ENCODE measurements around the gene SDHB. TPM values are rescaled to one million over a fixed set of nuclear protein-coding genes. Genes with fewer than 3 reads are reported as not detected.

The SDHB gene
- total and polyA plus RNA-seq, 2 of the 8 experiments (the other 6 are each of a cell fraction or from before 2014, with no cell fraction given), result 84.0 to 98.7 TPM

GRCh38 chr1:17067069-17067426 is 13.2 kb upstream of the SDHB start:
- Histone ChIP-seq H4K91ac (replicated peaks; ENCODE audit: insufficient read length, low read length) (no peak overlapping the region), H3K4me3 (ENCODE audit: extremely low read depth in 1 of 4, insufficient read depth in 2 of 4, low read depth in 3 of 4, low read length in 4 of 4) (no peak overlapping the region), H3K79me2 (ENCODE audit: control insufficient read depth in 1 of 2, insufficient read depth in 2 of 2, low read length in 2 of 2) (no peaks in the 10 kb centered on the region), H3K27ac (ENCODE audit: low read depth, low read length) (no peak overlapping the region), H3K23ac (ENCODE audit: insufficient read length) (no peak overlapping the region), H2BK15ac (ENCODE audit: low read length) (no peak overlapping the region), H2BK12ac (ENCODE audit: low read depth, low read length) (no peak overlapping the region), H3K56ac (replicated peaks; ENCODE audit: insufficient read length, low read depth, low read length) (no peak overlapping the region), H3K23me2 (ENCODE audit: low read depth, low read length) (no peaks in the 10 kb centered on the region), H2AFZ (ENCODE audit: low read length) (no peak overlapping the region), H4K8ac (ENCODE audit: extremely low read depth, insufficient read depth, low read length) (no peak overlapping the region), H2BK5ac (ENCODE audit: low read depth, low read length) (no peak overlapping the region), H3K18ac (ENCODE audit: extremely low read depth, low read length) (no peak overlapping the region), H3K4me1 (replicated peaks in 1 of 4; ENCODE audit: control insufficient read depth in 3 of 4, insufficient read depth in 4 of 4, low read length in 3 of 4) (no peaks in the 10 kb centered on the region), H3K36me3 (ENCODE audit: control insufficient read depth in 2 of 4, insufficient read depth in 4 of 4, low read length in 3 of 4) (no peaks in the 10 kb centered on the region), H3K9me3 (ENCODE audit: insufficient read depth in 2 of 2, low read depth in 1 of 2, low read length in 1 of 2) (no peaks in the 10 kb centered on the region), H3K27me3 (replicated peaks in 1 of 4; ENCODE audit: control insufficient read depth in 3 of 4, extremely low read depth in 1 of 4, insufficient read depth in 3 of 4, low read length in 3 of 4) (no peaks in the 10 kb centered on the region), H3K4me2 (ENCODE audit: insufficient read depth in 1 of 2, low read depth in 2 of 2, low read length in 2 of 2) (no peak overlapping the region), H2BK120ac (replicated peaks; ENCODE audit: low read depth, low read length) (no peak overlapping the region), H3K79me1 (ENCODE audit: low read depth, low read length) (no peaks in the 10 kb centered on the region), H3K14ac (ENCODE audit: insufficient read length) (no peak overlapping the region), H2AK5ac (ENCODE audit: low read depth, low read length) (no peak overlapping the region), H4K5ac (ENCODE audit: insufficient read length, low read depth, low read length) (no peak overlapping the region), H3K9ac (replicated peaks in 1 of 4; ENCODE audit: extremely low read depth in 1 of 4, low read depth in 3 of 4, low read length in 3 of 4) (no peak overlapping the region), H4K20me1 (replicated peaks in 1 of 2; ENCODE audit: control insufficient read depth in 1 of 2, insufficient read depth in 2 of 2, low read length in 2 of 2) (no peaks in the 10 kb centered on the region), H3K4ac (replicated peaks; ENCODE audit: insufficient read length, low read depth, low read length) (no peak overlapping the region), H2BK20ac (ENCODE audit: low read length) (no peak overlapping the region)
- ChIA-PET CTCF (ENCODE audit: partially characterized antibody) (interaction anchor here (1.1 to 7.8 kb wide), 5 partner anchors 8 to 304 kb away, joined by 3 to 111 read pairs (median 8); partner anchors contain the start of gene PADI2), POLR2A (ENCODE audit: partially characterized antibody) (no interaction called here)
- DNase-seq (ENCODE audit: low read depth in 1 of 2, low spot score in 2 of 2) (no peak), FAIRE-seq (no peak)
- TF ChIP-seq SIRT6 (IDR thresholded peaks at IDR 0.05; ENCODE audit: low read length) (no peak), SRF (IDR thresholded peaks at IDR 0.05; ENCODE audit: low read depth, low read length) (no peak), EGR1 (IDR thresholded peaks at IDR 0.05; ENCODE audit: borderline replicate concordance, low read depth, low read length) (no peak), GTF2F1 (IDR thresholded peaks at IDR 0.05; ENCODE audit: borderline replicate concordance, low read depth, low read length) (no peak), SAP30 (IDR thresholded peaks at IDR 0.05; ENCODE audit: insufficient read depth, insufficient replicate concordance, low read length) (no peak), SIX5 (IDR thresholded peaks at IDR 0.05; ENCODE audit: low read depth, low read length) (no peak), CREB1 (IDR thresholded peaks at IDR 0.05) (no peak), ASH2L (IDR thresholded peaks at IDR 0.05; ENCODE audit: low read length) (no peak), SIN3A (conservative IDR thresholded peaks at IDR 0.05 in 1 of 2, IDR thresholded peaks at IDR 0.05 in 1 of 2; ENCODE audit: low read depth in 1 of 2, low read length in 2 of 2) (no peak), POLR2AphosphoS5 (IDR thresholded peaks at IDR 0.05; ENCODE audit: low read depth, low read length) (no peak)
- WGBS, 2 experiments (ENCODE audit: extremely low coverage in 1 of 2, insufficient coverage in 1 of 2, insufficient read length in 1 of 2, insufficient replicate concordance in 2 of 2, low coverage in 1 of 2, low lambda C conversion rate in 2 of 2, missing lambda C conversion rate in 1 of 2), result 94% methylated on average over 3 of the region's 3 CpGs; no CpG with 5 or more reads in 1 of the 2 experiments
